A673 (cell line): ENCODE data around the gene CCDC78. TPM values are rescaled to one million over a fixed set of nuclear protein-coding genes. Genes with fewer than 3 reads are reported as not detected.

Experiments used
- BruUV-seq: library from RNA; stranded (reverse); fragments of 400-500 nt; replicated peaks from 2 replicates; lab custom pipeline; 2021; lab: Mats Ljungman, UMichigan
- CTCF ChIA-PET: fragments of 300-600 bp; sonication (Branson Sonifier 250); formaldehyde crosslinking; loops from one replicate; lab custom pipeline; 2022; ENCODE audit warnings: antibody characterized with exemption; lab: Charles Lee
- POLR2A ChIA-PET: fragments of 300-600 bp; sonication (Branson Sonifier 250); formaldehyde crosslinking; loops from one replicate; lab custom pipeline; 2022; ENCODE audit warnings: antibody characterized with exemption; ENCODE audit not compliant: low non-redundant PET; lab: Charles Lee
- DNase-seq: peaks from one replicate; pipeline ENCODE4 v3.0.0-alpha.2; 2015; ENCODE audit warnings: low spot score
- H3K27ac ChIP-seq: fragments of 200-600 bp; sonication (generic); 2 replicates; pipeline ENCODE4 v1.5.1; 2016; ENCODE audit warnings: mixed run types, low read depth, mild to moderate bottlenecking, mixed read lengths, antibody characterized with exemption, low read length; ENCODE audit not compliant: poor library complexity, severe bottlenecking
- H3K27me3 ChIP-seq: fragments of 200-600 bp; sonication (generic); replicated peaks from 2 replicates; pipeline ENCODE4 v1.6.1; 2017; ENCODE audit warnings: mixed run types, low read depth, mild to moderate bottlenecking, mixed read lengths, antibody characterized with exemption, low read length; ENCODE audit not compliant: insufficient read depth, poor library complexity
- H3K36me3 ChIP-seq: fragments of 200-600 bp; sonication (generic); 2 replicates; pipeline ENCODE4 v1.6.1; 2016; ENCODE audit warnings: mixed run types, mild to moderate bottlenecking, mixed read lengths, antibody characterized with exemption, low read length; ENCODE audit not compliant: insufficient read depth, poor library complexity, severe bottlenecking
- H3K4me1 ChIP-seq: fragments of 200-600 bp; sonication (generic); 2 replicates; pipeline ENCODE4 v1.6.1; 2017; ENCODE audit warnings: mixed run types, mild to moderate bottlenecking, mixed read lengths, antibody characterized with exemption, low read length; ENCODE audit not compliant: insufficient read depth, poor library complexity, severe bottlenecking
- H3K4me3 ChIP-seq: fragments of 200-600 bp; sonication (generic); 2 replicates; pipeline ENCODE4 v1.5.1; 2016; ENCODE audit warnings: low read depth, mixed run types, mild to moderate bottlenecking, mixed read lengths, low read length; ENCODE audit not compliant: poor library complexity, severe bottlenecking
- H3K9me3 ChIP-seq: fragments of 200-600 bp; sonication (generic); 2 replicates; pipeline ENCODE4 v1.6.1; 2016; ENCODE audit warnings: mixed run types, low read depth, mild to moderate bottlenecking, mixed read lengths, antibody characterized with exemption, low read length; ENCODE audit not compliant: poor library complexity, severe bottlenecking
- CTCF ChIP-seq: fragments of 300-800, 200-600 bp; sonication (generic); conservative IDR thresholded peaks from 2 replicates; pipeline ENCODE4 v1.5.1; 2017; ENCODE audit warnings: low read depth, mild to moderate bottlenecking, antibody characterized with exemption, low read length, moderate library complexity, mixed read lengths
- EZH2 ChIP-seq: fragments of 200-600 bp; sonication (generic); IDR thresholded peaks from 2 replicates; pipeline ENCODE4 v1.6.1; 2017; ENCODE audit warnings: borderline replicate concordance, low read depth, mild to moderate bottlenecking, mixed read lengths, antibody characterized with exemption, low read length; ENCODE audit not compliant: poor library complexity, severe bottlenecking
- intact Hi-C: fragments of 100-400 bp; cut with micrococcal nuclease; formaldehyde crosslinking; loops from one replicate; pipeline ENCODE4 v1.10.0; 2022; ENCODE audit not compliant: unreplicated experiment
- total RNA-seq: library from RNA; stranded (reverse); gene quantifications from 2 replicates; pipeline ENCODE4 v1.2.3, GENCODE V29; 2021

Gene CCDC78
- total RNA-seq, 1 experiment from 2014 or later, result 0.28 TPM

- Histone ChIP-seq H3K36me3 (no peaks in the 10 kb centered on the region), H3K4me3 (no peak overlapping the region)
- TF ChIP-seq CTCF (no peak), EZH2 (no peak)
These were observed 46.7 kb upstream of the CCDC78 start for GRCh38 chr16:772959-773358.

GRCh38 chr16:770411-770810 is 44.2 kb upstream of the CCDC78 start:
- ChIA-PET POLR2A (no interaction called here), CTCF (no interaction called here)
- intact Hi-C loops, result no loop called here
- Histone ChIP-seq H3K27me3 (no peaks in the 10 kb centered on the region), H3K4me1 (no peaks in the 10 kb centered on the region), H3K4me3 (no peak overlapping the region), H3K36me3 (no peaks in the 10 kb centered on the region), H3K9me3 (no peaks in the 10 kb centered on the region), H3K27ac (no peak overlapping the region)
- TF ChIP-seq CTCF (no peak), EZH2 (no peak)
- DNase-seq, result no peak
- BruUV-seq, result no TSS peak

More at GRCh38 chr16:772959-773358, 46.7 kb upstream of the CCDC78 start:
- CTCF ChIA-PET, result no interaction called here
- H3K27me3 ChIP-seq, result no peaks in the 10 kb centered on the region
- no peaks in the 10 kb centered on the region for H3K9me3 ChIP-seq
- H3K4me1 ChIP-seq, result no peaks in the 10 kb centered on the region
- DNase-seq, result no peak
- no TSS peak for BruUV-seq
- H3K27ac ChIP-seq, result no peak overlapping the region
- intact Hi-C loops, result no loop called here
- POLR2A ChIA-PET, result no interaction called here

- H3K27ac ChIP-seq, result no peak overlapping the region
- no TSS peak for BruUV-seq
- intact Hi-C loops, result no loop called here
- TF ChIP-seq EZH2 (no peak), CTCF (no peak)
- CTCF ChIA-PET, result no interaction called here
- H3K36me3 ChIP-seq, result no peaks in the 10 kb centered on the region
- no peaks in the 10 kb centered on the region for H3K4me1 ChIP-seq
- H3K9me3 ChIP-seq, result no peaks in the 10 kb centered on the region
- POLR2A ChIA-PET, result no interaction called here
- no peak overlapping the region for H3K4me3 ChIP-seq
- no peaks in the 10 kb centered on the region for H3K27me3 ChIP-seq
- DNase-seq, result no peak
These were observed 43.7 kb upstream of the CCDC78 start for GRCh38 chr16:769934-770333.
